Measurements from ENCODE around the gene DEAF1.
A peak's percentile ranks its signal among the peaks of the same experiment; 100 is the strongest.

DEAF1 gene

DNA sequence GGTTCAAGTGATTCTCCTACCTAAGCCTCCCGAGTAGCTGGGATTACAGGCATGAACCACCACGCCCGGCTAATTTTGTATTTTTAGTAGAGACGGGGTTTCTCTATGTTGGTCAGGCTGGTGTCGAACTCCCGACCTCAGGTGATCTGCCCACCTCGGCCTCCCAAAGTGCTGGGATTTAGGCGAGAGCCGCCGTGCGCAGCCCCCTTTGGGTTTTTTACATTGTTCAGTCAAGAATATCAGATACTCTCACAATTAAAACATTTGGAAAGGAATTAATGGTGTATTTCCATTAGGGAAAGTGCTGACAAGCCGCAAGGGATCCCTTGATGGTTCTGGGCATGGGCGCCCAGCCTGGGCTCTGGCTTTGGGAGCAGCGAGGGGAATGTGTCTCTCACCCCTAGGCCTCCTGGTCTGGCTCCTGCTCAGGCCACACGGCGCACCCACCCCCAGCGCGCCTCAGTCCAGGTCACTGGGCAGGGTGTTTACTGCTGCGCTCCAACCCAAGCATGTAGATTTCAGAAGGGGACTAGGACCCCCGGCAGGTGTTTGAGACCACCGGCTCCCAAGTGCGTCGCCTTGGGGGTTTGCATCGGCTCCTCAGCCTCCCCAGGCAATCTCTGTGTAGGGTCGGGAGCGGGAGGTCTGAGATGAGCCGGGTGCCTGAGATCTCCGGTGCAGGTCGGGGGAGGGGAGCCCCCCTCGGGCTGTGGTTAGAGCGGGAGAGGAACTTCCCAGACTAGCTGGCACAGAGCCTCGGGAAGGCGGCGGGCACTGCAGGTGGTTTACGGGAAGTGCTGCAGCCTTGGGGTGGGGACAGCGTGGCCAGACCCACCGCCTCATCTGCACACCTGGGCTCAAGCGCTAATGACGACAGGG, 78.5 kb downstream of the DEAF1 start:
- POLR2A ChIA-PET, result no interaction called here
- TF ChIP-seq, protein P1, sequence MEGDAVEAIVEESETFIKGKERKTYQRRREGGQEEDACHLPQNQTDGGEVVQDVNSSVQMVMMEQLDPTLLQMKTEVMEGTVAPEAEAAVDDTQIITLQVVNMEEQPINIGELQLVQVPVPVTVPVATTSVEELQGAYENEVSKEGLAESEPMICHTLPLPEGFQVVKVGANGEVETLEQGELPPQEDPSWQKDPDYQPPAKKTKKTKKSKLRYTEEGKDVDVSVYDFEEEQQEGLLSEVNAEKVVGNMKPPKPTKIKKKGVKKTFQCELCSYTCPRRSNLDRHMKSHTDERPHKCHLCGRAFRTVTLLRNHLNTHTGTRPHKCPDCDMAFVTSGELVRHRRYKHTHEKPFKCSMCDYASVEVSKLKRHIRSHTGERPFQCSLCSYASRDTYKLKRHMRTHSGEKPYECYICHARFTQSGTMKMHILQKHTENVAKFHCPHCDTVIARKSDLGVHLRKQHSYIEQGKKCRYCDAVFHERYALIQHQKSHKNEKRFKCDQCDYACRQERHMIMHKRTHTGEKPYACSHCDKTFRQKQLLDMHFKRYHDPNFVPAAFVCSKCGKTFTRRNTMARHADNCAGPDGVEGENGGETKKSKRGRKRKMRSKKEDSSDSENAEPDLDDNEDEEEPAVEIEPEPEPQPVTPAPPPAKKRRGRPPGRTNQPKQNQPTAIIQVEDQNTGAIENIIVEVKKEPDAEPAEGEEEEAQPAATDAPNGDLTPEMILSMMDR (IDR thresholded peaks at IDR 0.05; ENCODE audit: insufficient read depth, low read length, missing control alignments), result no peak
- CTCF ChIA-PET, result no interaction called here
- no peak overlapping the region for H3K4me3 ChIP-seq (ENCODE audit: low read depth, low read length)
- no peak for DNase-seq (ENCODE audit: low read depth, low spot score)

GRCh38 chr11:615504-616319, 79.3 kb downstream of the DEAF1 start, which contains the start of gene IRF7:
Gene IRF7, minus strand, starts transcription at chr11:615950. Its CDS starts 586 bp downstream, at chr11:615364.
- ChIA-PET POLR2A (no interaction called here), CTCF (no interaction called here)
- TF ChIP-seq, protein P1 (IDR thresholded peaks at IDR 0.05; ENCODE audit: insufficient read depth, low read length, missing control alignments), result no peak
- peak within 1 kb of the TSS; percentile 77 for H3K4me3 ChIP-seq (ENCODE audit: low read depth, low read length)
- peak; percentile 37 for DNase-seq (ENCODE audit: low read depth, low spot score)

DNA sequence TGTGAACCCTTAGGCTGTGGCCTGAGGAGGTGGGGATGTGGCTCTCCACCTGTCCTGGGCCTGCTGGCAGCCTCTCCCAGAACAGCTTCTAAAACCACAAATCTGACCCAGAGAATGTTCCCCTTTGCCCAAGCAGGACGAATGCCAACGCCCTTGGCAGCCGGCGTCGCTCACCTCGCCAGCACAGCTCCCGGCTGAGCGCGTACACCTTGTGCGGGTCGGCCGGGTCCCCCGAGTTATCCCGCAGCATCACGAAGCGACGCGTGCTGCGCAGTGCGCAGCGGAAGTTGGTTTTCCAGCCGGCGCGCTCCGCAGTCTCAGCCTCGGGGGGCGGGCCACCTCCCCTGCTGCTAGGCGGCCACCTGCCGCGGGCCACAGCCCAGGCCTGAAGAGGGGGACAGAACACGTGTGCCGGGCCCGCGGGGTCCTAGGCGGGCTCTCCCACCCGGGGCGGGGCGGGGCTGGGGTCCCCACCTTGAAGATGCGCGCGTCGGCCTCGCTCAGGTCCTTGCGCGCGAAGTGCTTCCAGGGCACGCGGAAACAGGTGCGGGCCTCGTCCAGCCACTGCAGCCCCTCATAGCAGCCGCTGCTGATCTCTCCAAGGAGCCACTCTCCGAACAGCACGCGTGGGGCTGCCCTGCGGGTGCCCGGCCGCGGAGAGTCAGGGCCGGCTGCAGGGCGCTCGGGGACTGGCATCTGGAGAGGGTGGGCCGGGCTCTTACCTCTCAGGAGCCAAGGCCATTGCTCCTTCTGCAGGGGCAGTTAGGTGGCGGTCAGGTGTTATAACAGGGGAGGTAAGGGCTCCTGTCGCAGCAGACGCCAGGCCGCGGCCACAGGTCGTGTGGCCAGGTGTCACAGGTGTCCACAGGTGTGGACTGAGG, 80.2 kb downstream of the DEAF1 start:
- H3K4me3 ChIP-seq (ENCODE audit: low read depth, low read length), result peak overlapping the region; percentile 77
- ChIA-PET CTCF (interaction anchor here (1.3 kb wide), 1 partner anchor 108 kb away, joined by 6 read pairs; no protein-coding TSS in a partner anchor), POLR2A (no interaction called here)
- DNase-seq (ENCODE audit: low read depth, low spot score), result no peak
- TF ChIP-seq, protein P1 (IDR thresholded peaks at IDR 0.05; ENCODE audit: insufficient read depth, low read length, missing control alignments), result no peak

GRCh38 chr11:614021-614622, 80.9 kb downstream of the DEAF1 start:
- no peak for DNase-seq (ENCODE audit: low read depth, low spot score)
- ChIA-PET CTCF (interaction anchor here (1.3 kb wide), 1 partner anchor 109 kb away, joined by 6 read pairs; no protein-coding TSS in a partner anchor), POLR2A (no interaction called here)
- H3K4me3 ChIP-seq (ENCODE audit: low read depth, low read length), result no peak overlapping the region
- TF ChIP-seq, protein P1 (IDR thresholded peaks at IDR 0.05; ENCODE audit: insufficient read depth, low read length, missing control alignments), result no peak

GRCh38 chr11:613369-613968, 81.6 kb downstream of the DEAF1 start:
- DNase-seq (ENCODE audit: low read depth, low spot score), result no peak
- H3K4me3 ChIP-seq (ENCODE audit: low read depth, low read length), result no peak overlapping the region
- ChIA-PET CTCF (interaction anchor here (1.3 kb wide), 1 partner anchor 110 kb away, joined by 6 read pairs; no protein-coding TSS in a partner anchor), POLR2A (no interaction called here)
- TF ChIP-seq, protein P1 (IDR thresholded peaks at IDR 0.05; ENCODE audit: insufficient read depth, low read length, missing control alignments), result no peak
